ENCODE measurements around the gene TBC1D3E. TPM values are rescaled to one million over a fixed set of nuclear protein-coding genes. Genes with fewer than 3 reads are reported as not detected.

Gene TBC1D3E
- total RNA-seq (2022; extraction: Qiagen RNA extraction), result not detected in 5 replicates

GRCh38 chr17:38127651-38128050 is at the start of gene TBC1D3E:
TBC1D3E (plus strand) TSS chr17:38127951; CDS start chr17:38129496, 1,545 bp downstream.

Other genes with a start within 250 kb of the TBC1D3E start
- gene TBC1D3K, start 203.5 kb upstream of the TBC1D3E start, total RNA-seq (2022; extraction: Qiagen RNA extraction), result not detected in 5 replicates
- gene TBC1D3L, start 138.9 kb upstream of the TBC1D3E start, total RNA-seq (2022; extraction: Qiagen RNA extraction), result 9.0 to 14.5 TPM (median 12.6 TPM) in 5 replicates
- gene TBC1D3D, start 124.0 kb upstream of the TBC1D3E start, total RNA-seq (2022; extraction: Qiagen RNA extraction), result 0.05 to 0.16 TPM (median 0.10 TPM) in 4 of 5 replicates, not detected in the other
- gene TBC1D3C, start 59.3 kb upstream of the TBC1D3E start, total RNA-seq (2022; extraction: Qiagen RNA extraction), result not detected in 5 replicates
- gene TBC1D3, start 64.6 kb downstream of the TBC1D3E start, total RNA-seq (2022; extraction: Qiagen RNA extraction), result not detected in 5 replicates
- 59.4 to 67.6 TPM (median 62.0 TPM) in 5 replicates for gene MRPL45, start 169.2 kb downstream of the TBC1D3E start, total RNA-seq (2022; extraction: Qiagen RNA extraction)
- gene GPR179, start 216.0 kb downstream of the TBC1D3E start, total RNA-seq (2022; extraction: Qiagen RNA extraction), result 0.02 to 0.06 TPM (median 0.03 TPM) in 5 replicates
- gene SOCS7, start 223.9 kb downstream of the TBC1D3E start, total RNA-seq (2022; extraction: Qiagen RNA extraction), result 12.0 to 16.5 TPM (median 15.2 TPM) in 5 replicates

Data from A549 treated with CORT108297 at 1 μM for 4 hours (cell line).